Stimulated activated CD8-positive, alpha-beta memory T cell treated with anti-CD3 and anti-CD28 coated beads, Interleukin-12 subunit alpha, Interleukin-12 subunit beta, amount 100 ng/mL, for 24 hours (primary cell): ENCODE measurements around the gene RYR2.
"Not testable (repeated sequence)": the region's sequence is repeated elsewhere in the genome, so short reads cannot be mapped to it uniquely, and the experiment has no call there.

Experiments
- DNase-seq: peaks from one replicate; pipeline ENCODE4 v3.0.0-alpha.2; 2020; ENCODE audit errors: extremely low read depth

RYR2 gene

GRCh38 chr1:237258871-237259270, 216.9 kb downstream of the RYR2 start:
- no peak for DNase-seq

GRCh38 chr1:237261198-237261597, 219.2 kb downstream of the RYR2 start:
- DNase-seq = no peak

GRCh38 chr1:237267743-237268142, 225.8 kb downstream of the RYR2 start:
- DNase-seq = no peak

- DNase-seq = no peak
Observed at GRCh38 chr1:237269938-237270337, 228.0 kb downstream of the RYR2 start.

- no peak for DNase-seq
Observed at GRCh38 chr1:237270353-237270752, 228.4 kb downstream of the RYR2 start.

- DNase-seq = not testable (repeated sequence)
Observed at GRCh38 chr1:237277994-237278393, 236.0 kb downstream of the RYR2 start.

GRCh38 chr1:237279629-237280028, 237.6 kb downstream of the RYR2 start:
- DNase-seq = no peak

- no peak for DNase-seq
Observed at GRCh38 chr1:237281481-237281880, 239.5 kb downstream of the RYR2 start.

- DNase-seq = no peak
Observed at GRCh38 chr1:237282208-237282783, 240.3 kb downstream of the RYR2 start.

- DNase-seq = no peak
Observed at GRCh38 chr1:237287876-237288521, 246.0 kb downstream of the RYR2 start.

GRCh38 chr1:237293804-237294203, 251.8 kb downstream of the RYR2 start:
- no peak for DNase-seq

- DNase-seq = no peak
Observed at GRCh38 chr1:237296861-237297260, 254.9 kb downstream of the RYR2 start.

- no peak for DNase-seq
Observed at GRCh38 chr1:237300642-237301041, 258.7 kb downstream of the RYR2 start.

GRCh38 chr1:237303929-237304328, 261.9 kb downstream of the RYR2 start:
- no peak for DNase-seq

GRCh38 chr1:237306726-237307125, 264.7 kb downstream of the RYR2 start:
- no peak for DNase-seq

- no peak for DNase-seq
Observed at GRCh38 chr1:237309595-237310118, 267.7 kb downstream of the RYR2 start.

- DNase-seq = no peak
Observed at GRCh38 chr1:237316352-237316751, 274.4 kb downstream of the RYR2 start.

GRCh38 chr1:237318748-237319147, 276.8 kb downstream of the RYR2 start:
- no peak for DNase-seq

GRCh38 chr1:237320890-237321289, 278.9 kb downstream of the RYR2 start:
- DNase-seq = no peak

- no peak for DNase-seq
Observed at GRCh38 chr1:237324226-237324625, 282.2 kb downstream of the RYR2 start.

- DNase-seq = no peak
Observed at GRCh38 chr1:237327061-237327460, 285.1 kb downstream of the RYR2 start.

GRCh38 chr1:237340892-237341291, 298.9 kb downstream of the RYR2 start:
- no peak for DNase-seq

GRCh38 chr1:237341391-237341790, 299.4 kb downstream of the RYR2 start:
- no peak for DNase-seq

GRCh38 chr1:237342730-237343129, 300.7 kb downstream of the RYR2 start:
- DNase-seq = no peak
